ENCODE measurements around the gene GLRX2. TPM values are rescaled to one million over a fixed set of nuclear protein-coding genes. Genes with fewer than 3 reads are reported as not detected.

The GLRX2 gene
- total and polyA plus RNA-seq, 2 of the 8 experiments (the other 6 are each of a cell fraction or from before 2014, with no cell fraction given), result 4.8 to 13.5 TPM

DNA sequence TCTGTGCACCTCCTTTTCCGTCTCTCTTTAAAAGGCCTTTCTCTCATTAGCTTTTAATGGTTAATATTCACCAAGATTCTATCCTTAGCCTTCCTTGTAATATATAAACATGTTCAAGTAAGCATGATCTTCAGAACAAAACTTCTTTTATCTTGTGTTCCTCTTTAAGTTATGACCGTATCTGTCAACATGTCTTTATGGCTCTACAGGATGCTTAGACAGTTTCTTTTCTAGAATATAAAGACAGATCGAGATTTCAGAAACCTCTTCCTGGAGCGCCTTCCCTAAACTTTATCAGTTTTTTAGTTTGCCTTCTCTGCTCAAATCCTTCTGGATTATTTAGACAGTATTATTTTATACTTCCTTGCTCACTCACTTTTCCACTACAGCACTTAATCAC lies 38.6 kb downstream of the GLRX2 start (continued):
- TF ChIP-seq, protein P1, sequence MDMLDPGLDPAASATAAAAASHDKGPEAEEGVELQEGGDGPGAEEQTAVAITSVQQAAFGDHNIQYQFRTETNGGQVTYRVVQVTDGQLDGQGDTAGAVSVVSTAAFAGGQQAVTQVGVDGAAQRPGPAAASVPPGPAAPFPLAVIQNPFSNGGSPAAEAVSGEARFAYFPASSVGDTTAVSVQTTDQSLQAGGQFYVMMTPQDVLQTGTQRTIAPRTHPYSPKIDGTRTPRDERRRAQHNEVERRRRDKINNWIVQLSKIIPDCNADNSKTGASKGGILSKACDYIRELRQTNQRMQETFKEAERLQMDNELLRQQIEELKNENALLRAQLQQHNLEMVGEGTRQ (IDR thresholded peaks at IDR 0.05; ENCODE audit: low read length), result no peak
- TF ChIP-seq POU5F1 (IDR thresholded peaks at IDR 0.05; ENCODE audit: low read depth, low read length) (no peak), SIRT6 (IDR thresholded peaks at IDR 0.05; ENCODE audit: low read length) (no peak), RAD21 (IDR thresholded peaks at IDR 0.05 in 1 of 2, conservative IDR thresholded peaks at IDR 0.05 in 1 of 2; ENCODE audit: low read depth in 2 of 2, low read length in 2 of 2) (no peak), TAF1 (IDR thresholded peaks at IDR 0.05; ENCODE audit: low read depth, low read length) (no peak)
- TF ChIP-seq, protein P2, sequence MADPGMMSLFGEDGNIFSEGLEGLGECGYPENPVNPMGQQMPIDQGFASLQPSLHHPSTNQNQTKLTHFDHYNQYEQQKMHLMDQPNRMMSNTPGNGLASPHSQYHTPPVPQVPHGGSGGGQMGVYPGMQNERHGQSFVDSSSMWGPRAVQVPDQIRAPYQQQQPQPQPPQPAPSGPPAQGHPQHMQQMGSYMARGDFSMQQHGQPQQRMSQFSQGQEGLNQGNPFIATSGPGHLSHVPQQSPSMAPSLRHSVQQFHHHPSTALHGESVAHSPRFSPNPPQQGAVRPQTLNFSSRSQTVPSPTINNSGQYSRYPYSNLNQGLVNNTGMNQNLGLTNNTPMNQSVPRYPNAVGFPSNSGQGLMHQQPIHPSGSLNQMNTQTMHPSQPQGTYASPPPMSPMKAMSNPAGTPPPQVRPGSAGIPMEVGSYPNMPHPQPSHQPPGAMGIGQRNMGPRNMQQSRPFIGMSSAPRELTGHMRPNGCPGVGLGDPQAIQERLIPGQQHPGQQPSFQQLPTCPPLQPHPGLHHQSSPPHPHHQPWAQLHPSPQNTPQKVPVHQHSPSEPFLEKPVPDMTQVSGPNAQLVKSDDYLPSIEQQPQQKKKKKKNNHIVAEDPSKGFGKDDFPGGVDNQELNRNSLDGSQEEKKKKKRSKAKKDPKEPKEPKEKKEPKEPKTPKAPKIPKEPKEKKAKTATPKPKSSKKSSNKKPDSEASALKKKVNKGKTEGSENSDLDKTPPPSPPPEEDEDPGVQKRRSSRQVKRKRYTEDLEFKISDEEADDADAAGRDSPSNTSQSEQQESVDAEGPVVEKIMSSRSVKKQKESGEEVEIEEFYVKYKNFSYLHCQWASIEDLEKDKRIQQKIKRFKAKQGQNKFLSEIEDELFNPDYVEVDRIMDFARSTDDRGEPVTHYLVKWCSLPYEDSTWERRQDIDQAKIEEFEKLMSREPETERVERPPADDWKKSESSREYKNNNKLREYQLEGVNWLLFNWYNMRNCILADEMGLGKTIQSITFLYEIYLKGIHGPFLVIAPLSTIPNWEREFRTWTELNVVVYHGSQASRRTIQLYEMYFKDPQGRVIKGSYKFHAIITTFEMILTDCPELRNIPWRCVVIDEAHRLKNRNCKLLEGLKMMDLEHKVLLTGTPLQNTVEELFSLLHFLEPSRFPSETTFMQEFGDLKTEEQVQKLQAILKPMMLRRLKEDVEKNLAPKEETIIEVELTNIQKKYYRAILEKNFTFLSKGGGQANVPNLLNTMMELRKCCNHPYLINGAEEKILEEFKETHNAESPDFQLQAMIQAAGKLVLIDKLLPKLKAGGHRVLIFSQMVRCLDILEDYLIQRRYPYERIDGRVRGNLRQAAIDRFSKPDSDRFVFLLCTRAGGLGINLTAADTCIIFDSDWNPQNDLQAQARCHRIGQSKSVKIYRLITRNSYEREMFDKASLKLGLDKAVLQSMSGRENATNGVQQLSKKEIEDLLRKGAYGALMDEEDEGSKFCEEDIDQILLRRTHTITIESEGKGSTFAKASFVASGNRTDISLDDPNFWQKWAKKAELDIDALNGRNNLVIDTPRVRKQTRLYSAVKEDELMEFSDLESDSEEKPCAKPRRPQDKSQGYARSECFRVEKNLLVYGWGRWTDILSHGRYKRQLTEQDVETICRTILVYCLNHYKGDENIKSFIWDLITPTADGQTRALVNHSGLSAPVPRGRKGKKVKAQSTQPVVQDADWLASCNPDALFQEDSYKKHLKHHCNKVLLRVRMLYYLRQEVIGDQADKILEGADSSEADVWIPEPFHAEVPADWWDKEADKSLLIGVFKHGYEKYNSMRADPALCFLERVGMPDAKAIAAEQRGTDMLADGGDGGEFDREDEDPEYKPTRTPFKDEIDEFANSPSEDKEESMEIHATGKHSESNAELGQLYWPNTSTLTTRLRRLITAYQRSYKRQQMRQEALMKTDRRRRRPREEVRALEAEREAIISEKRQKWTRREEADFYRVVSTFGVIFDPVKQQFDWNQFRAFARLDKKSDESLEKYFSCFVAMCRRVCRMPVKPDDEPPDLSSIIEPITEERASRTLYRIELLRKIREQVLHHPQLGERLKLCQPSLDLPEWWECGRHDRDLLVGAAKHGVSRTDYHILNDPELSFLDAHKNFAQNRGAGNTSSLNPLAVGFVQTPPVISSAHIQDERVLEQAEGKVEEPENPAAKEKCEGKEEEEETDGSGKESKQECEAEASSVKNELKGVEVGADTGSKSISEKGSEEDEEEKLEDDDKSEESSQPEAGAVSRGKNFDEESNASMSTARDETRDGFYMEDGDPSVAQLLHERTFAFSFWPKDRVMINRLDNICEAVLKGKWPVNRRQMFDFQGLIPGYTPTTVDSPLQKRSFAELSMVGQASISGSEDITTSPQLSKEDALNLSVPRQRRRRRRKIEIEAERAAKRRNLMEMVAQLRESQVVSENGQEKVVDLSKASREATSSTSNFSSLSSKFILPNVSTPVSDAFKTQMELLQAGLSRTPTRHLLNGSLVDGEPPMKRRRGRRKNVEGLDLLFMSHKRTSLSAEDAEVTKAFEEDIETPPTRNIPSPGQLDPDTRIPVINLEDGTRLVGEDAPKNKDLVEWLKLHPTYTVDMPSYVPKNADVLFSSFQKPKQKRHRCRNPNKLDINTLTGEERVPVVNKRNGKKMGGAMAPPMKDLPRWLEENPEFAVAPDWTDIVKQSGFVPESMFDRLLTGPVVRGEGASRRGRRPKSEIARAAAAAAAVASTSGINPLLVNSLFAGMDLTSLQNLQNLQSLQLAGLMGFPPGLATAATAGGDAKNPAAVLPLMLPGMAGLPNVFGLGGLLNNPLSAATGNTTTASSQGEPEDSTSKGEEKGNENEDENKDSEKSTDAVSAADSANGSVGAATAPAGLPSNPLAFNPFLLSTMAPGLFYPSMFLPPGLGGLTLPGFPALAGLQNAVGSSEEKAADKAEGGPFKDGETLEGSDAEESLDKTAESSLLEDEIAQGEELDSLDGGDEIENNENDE (IDR thresholded peaks at IDR 0.05; ENCODE audit: insufficient replicate concordance, low read length), result no peak
